NT2/D1 (cell line): ENCODE results near the gene CCT5.

ENCODE experiments used
- SUZ12 ChIP-seq: IDR thresholded peaks from 2 replicates; pipeline ENCODE4 v1.6.1; 2011; ENCODE audit not compliant: insufficient read length, insufficient read depth; ENCODE audit errors: extremely low read depth
- YY1 ChIP-seq: IDR thresholded peaks from 2 replicates; pipeline ENCODE4 v1.6.1; 2011; ENCODE audit not compliant: insufficient read length, insufficient read depth
- ZNF274 ChIP-seq: IDR thresholded peaks from 2 replicates; pipeline ENCODE4 v1.6.1; 2011; ENCODE audit warnings: mild to moderate bottlenecking, low read depth, low read length

GRCh38 chr5:10289991-10290390 lies 39.9 kb downstream of the CCT5 start:
- TF ChIP-seq YY1 = no peak
- no peak for TF ChIP-seq SUZ12
- no peak for TF ChIP-seq ZNF274
